SJCRH30 (cell line): ENCODE measurements around the gene ELMO1. TPM values are rescaled to one million over a fixed set of nuclear protein-coding genes. Genes with fewer than 3 reads are reported as not detected.

ENCODE experiments used
- DNase-seq, 2 experiments: peaks; one replicate each; pipeline ENCODE4 v3.0.0-alpha.2; 2015 to 2020
- H3K27ac ChIP-seq: fragments of 250-450 bp; sonication (Bioruptor Pico); 2 replicates; pipeline ENCODE4 v1.5.1; 2020; ENCODE audit warnings: mild to moderate bottlenecking, moderate library complexity
- H3K27me3 ChIP-seq: fragments of 250-450 bp; sonication (Bioruptor Pico); 2 replicates; pipeline ENCODE4 v1.5.1; 2020; ENCODE audit warnings: mild to moderate bottlenecking, moderate library complexity
- H3K36me3 ChIP-seq: fragments of 250-450 bp; sonication (Bioruptor Pico); 2 replicates; pipeline ENCODE4 v1.5.1; 2020; ENCODE audit warnings: mild to moderate bottlenecking, moderate library complexity
- H3K4me1 ChIP-seq: fragments of 250-450 bp; sonication (Bioruptor Pico); 2 replicates; pipeline ENCODE4 v1.5.1; 2020; ENCODE audit warnings: mild to moderate bottlenecking, moderate library complexity
- H3K4me3 ChIP-seq: fragments of 250-450 bp; sonication (Bioruptor Pico); 2 replicates; pipeline ENCODE4 v1.5.1; 2020; ENCODE audit warnings: mild to moderate bottlenecking, moderate library complexity
- H3K9me3 ChIP-seq: fragments of 250-450 bp; sonication (Bioruptor Pico); replicated peaks from 2 replicates; pipeline ENCODE4 v1.5.1; 2020; ENCODE audit warnings: mild to moderate bottlenecking, moderate library complexity
- total RNA-seq: library from RNA; depleted of rRNA; stranded (reverse); fragments of >200 nt; shearing (Covaris generic); gene quantifications from 2 replicates; pipeline ENCODE4 v1.2.3, GENCODE V29; 2014

The ELMO1 gene
- total RNA-seq, 1 experiment from 2014 or later = 67.2 TPM

DNA sequence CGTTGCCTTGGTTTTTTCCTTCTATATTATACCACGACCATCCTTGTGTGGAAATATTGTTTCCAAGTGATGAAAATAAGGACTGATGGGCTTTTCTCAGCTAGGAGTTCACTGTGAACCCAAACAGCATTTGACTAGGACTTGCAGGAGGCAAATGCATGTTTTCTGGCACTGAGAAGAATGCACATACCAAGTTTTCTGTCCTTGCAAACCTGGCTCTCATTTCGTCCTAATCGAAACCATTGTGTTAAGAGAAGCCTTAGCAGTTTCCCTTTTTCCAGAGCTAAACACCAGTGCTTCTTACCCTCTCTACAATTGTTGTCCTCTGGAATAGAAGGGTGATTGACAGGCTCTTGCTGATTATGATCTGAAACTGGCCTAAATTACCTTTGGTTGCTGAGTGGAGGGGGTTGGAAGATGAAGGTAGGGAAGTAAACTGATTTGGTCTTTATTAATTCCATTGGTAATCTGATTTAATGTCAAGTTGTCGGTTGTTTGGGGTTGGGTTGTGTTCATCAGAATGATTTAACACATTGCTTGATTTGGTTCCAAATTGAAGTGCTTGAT is 33.1 kb upstream of the ELMO1 start:
- Histone ChIP-seq H3K4me1 (no peaks in the 10 kb centered on the region), H3K27me3 (0 out of 2 replicates have a peak, but pooled peaks cover 2% of the 10 kb centered on the region), H3K9me3 (no peaks in the 10 kb centered on the region), H3K36me3 (no peaks in the 10 kb centered on the region), H3K4me3 (no peak overlapping the region), H3K27ac (no peak overlapping the region)
- no peak for DNase-seq

- Histone ChIP-seq H3K36me3 (no peaks in the 10 kb centered on the region), H3K9me3 (no peaks in the 10 kb centered on the region), H3K4me3 (no peak overlapping the region), H3K27me3 (0 out of 2 replicates have a peak, but pooled peaks cover 2% of the 10 kb centered on the region), H3K4me1 (no peaks in the 10 kb centered on the region), H3K27ac (no peak overlapping the region)
- no peak for DNase-seq
Observed at GRCh38 chr7:37481154-37481553, 32.5 kb upstream of the ELMO1 start.

GRCh38 chr7:37480041-37481031 is 31.7 kb upstream of the ELMO1 start:
- no peak overlapping the region for H3K27ac ChIP-seq
- no peaks in the 10 kb centered on the region for H3K9me3 ChIP-seq
- no peaks in the 10 kb centered on the region for H3K4me1 ChIP-seq
- H3K36me3 ChIP-seq = no peaks in the 10 kb centered on the region
- H3K27me3 ChIP-seq = 0 out of 2 replicates have a peak, but pooled peaks cover 2% of the 10 kb centered on the region
- no peak overlapping the region for H3K4me3 ChIP-seq
- DNase-seq = no peak

DNA sequence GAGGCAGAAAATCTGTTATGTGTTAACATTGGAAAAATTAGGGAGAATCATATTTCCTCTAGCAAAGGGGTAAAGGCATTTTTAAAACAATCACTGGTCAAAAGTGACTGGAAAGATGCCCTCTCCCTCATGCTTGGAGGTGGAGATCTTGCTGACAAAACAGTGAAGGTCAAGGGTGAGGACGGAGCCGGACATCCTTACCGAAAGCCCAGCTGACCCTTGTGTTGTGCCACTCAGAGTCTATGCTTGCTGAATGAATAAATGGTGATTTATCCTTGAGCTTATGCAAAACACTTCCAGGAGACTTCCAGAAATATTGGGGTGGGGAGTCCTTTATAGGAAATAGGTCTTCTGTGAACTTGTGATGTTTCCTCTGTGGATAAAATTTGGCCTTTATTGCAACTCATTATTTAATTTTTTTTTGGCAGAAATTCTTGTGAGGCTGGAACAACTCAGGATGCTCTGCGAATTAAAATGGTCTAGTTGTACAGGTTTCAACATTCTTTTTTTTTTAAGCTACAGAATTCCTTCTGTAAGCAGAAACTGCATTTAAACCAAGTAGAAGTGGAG is 28.3 kb upstream of the ELMO1 start:
- no peaks in the 10 kb centered on the region for H3K36me3 ChIP-seq
- 0 out of 2 replicates have a peak, but pooled peaks cover 6% of the 10 kb centered on the region for H3K27me3 ChIP-seq
- no peak overlapping the region for H3K27ac ChIP-seq
- DNase-seq = no peak
- H3K4me3 ChIP-seq = no peak overlapping the region
- no peaks in the 10 kb centered on the region for H3K9me3 ChIP-seq
- no peaks in the 10 kb centered on the region for H3K4me1 ChIP-seq

DNA sequence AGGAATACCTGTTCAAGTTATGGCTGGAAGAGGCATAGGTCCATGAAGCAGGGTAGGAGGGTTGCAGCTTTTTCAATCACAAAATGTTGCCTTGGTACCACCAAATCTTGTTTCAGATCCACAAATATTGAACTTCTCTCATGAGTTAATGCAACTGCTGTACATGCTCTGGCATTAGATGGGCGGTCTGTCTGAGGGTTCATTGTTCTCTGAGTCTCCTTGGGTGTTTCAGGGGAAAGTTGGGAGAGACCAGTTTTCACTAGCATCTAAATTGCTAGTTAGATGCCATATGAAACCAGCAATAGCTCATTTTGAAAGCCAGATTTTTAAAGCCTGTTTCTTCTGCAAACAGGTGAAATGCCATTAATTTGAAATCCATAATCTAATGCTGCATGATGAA is 27.8 kb upstream of the ELMO1 start:
- H3K4me1 ChIP-seq = no peaks in the 10 kb centered on the region
- no peaks in the 10 kb centered on the region for H3K9me3 ChIP-seq
- H3K27ac ChIP-seq = no peak overlapping the region
- H3K4me3 ChIP-seq = no peak overlapping the region
- H3K27me3 ChIP-seq = 0 out of 2 replicates have a peak, but pooled peaks cover 6% of the 10 kb centered on the region
- no peak for DNase-seq
- H3K36me3 ChIP-seq = no peaks in the 10 kb centered on the region

GRCh38 chr7:37475646-37476045 is 27.0 kb upstream of the ELMO1 start:
- 0 out of 2 replicates have a peak, but pooled peaks cover 6% of the 10 kb centered on the region for H3K27me3 ChIP-seq
- no peaks in the 10 kb centered on the region for H3K9me3 ChIP-seq
- no peaks in the 10 kb centered on the region for H3K4me1 ChIP-seq
- H3K36me3 ChIP-seq = no peaks in the 10 kb centered on the region
- no peak overlapping the region for H3K4me3 ChIP-seq
- no peak overlapping the region for H3K27ac ChIP-seq
- no peak for DNase-seq

DNA sequence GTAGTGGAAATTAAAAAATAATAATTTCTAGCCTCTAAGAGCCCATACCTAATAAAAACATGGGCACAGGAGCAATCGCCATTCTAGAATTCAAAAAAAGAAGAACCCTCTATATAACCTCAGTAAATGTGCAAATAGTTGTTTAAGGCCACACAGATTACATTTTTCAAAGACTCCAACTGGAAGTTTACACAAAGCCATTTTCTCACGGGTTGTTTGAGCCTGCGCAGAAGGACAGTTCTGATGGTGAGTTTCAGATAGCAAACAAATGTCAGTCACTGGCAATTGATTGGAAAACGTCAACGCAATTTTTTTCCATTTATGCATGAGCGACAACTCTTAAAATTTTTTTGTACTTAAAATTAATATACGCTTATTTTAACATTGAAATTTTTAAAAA is 23.0 kb upstream of the ELMO1 start:
- no peaks in the 10 kb centered on the region for H3K36me3 ChIP-seq
- H3K4me1 ChIP-seq = no peaks in the 10 kb centered on the region

GRCh38 chr7:37467002-37467401 is 18.3 kb upstream of the ELMO1 start:
- peaks cover 2% of the 10 kb centered on the region; the same call in 1 of the 2 replicates for H3K4me1 ChIP-seq
- DNase-seq = no peak
- no peaks in the 10 kb centered on the region for H3K27me3 ChIP-seq
- H3K4me3 ChIP-seq = no peak overlapping the region
- H3K9me3 ChIP-seq = no peaks in the 10 kb centered on the region
- H3K36me3 ChIP-seq = no peaks in the 10 kb centered on the region
- H3K27ac ChIP-seq = no peak overlapping the region

More for the DNA sequence above, 23.0 kb upstream of the ELMO1 start:
- no peak for DNase-seq
- H3K27me3 ChIP-seq = 0 out of 2 replicates have a peak, but pooled peaks cover 6% of the 10 kb centered on the region
- H3K4me3 ChIP-seq = no peak overlapping the region
- no peaks in the 10 kb centered on the region for H3K9me3 ChIP-seq
- no peak overlapping the region for H3K27ac ChIP-seq

DNA sequence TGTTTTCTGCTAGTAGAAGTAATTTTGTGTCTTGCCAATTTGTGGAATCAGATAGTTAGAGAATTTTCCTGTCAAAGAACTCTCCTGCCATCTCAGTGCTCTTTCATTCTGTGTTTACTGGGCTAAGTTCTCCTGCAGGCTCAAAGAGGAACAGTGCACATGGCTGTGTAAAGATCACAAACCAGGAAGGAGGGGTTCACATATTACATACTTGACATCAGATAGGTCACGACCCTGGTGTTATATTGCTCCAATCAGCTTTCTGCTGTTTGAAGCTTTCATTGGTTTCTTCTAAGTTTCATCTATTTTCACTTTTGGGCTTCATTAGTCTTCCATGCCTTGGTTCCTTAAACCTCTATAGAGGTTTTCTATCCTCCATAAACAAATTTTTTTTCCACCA is 13.5 kb upstream of the ELMO1 start:
- H3K9me3 ChIP-seq = no peaks in the 10 kb centered on the region
- DNase-seq = no peak
- H3K4me3 ChIP-seq = no peak overlapping the region
- no peaks in the 10 kb centered on the region for H3K27me3 ChIP-seq
- H3K27ac ChIP-seq = no peak overlapping the region
- H3K36me3 ChIP-seq = no peaks in the 10 kb centered on the region
- peaks cover 2% of the 10 kb centered on the region; the same call in 1 of the 2 replicates for H3K4me1 ChIP-seq

GRCh38 chr7:37455081-37455480 is 6.4 kb upstream of the ELMO1 start:
- Histone ChIP-seq H3K9me3 (peaks cover 2% of the 10 kb centered on the region; the same call in 1 of the 2 replicates), H3K4me3 (no peak overlapping the region), H3K36me3 (no peaks in the 10 kb centered on the region), H3K27me3 (no peaks in the 10 kb centered on the region), H3K4me1 (no peaks in the 10 kb centered on the region; the same call in 1 of the 2 replicates), H3K27ac (no peak overlapping the region)
- no peak for DNase-seq

DNA sequence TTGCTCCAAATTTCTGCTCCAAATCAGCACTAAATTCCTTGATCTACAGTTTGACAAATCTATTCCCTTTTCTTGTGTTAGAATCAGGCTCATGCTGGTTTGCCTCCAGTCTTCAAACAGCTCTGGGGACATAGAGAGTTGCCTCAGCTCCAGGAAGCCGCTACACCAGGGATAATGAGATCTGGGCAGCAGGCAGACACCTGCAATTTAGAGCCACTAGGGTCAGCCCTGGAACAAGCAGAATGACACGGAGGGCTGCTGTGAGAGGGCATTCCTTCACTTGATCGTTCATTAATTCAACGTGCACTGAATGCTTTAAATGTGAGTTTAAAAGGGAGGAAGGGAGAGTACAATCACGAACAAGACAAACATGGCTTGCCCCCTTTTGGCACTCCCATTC is 3.7 kb upstream of the ELMO1 start:
- H3K4me3 ChIP-seq = no peak overlapping the region
- H3K27me3 ChIP-seq = no peaks in the 10 kb centered on the region
- H3K9me3 ChIP-seq = peaks cover 2% of the 10 kb centered on the region; the same call in 1 of the 2 replicates
- H3K27ac ChIP-seq = no peak overlapping the region
- DNase-seq = no peak
- no peaks in the 10 kb centered on the region for H3K36me3 ChIP-seq
- peaks cover 5% of the 10 kb centered on the region; the same call in 1 of the 2 replicates for H3K4me1 ChIP-seq

DNA sequence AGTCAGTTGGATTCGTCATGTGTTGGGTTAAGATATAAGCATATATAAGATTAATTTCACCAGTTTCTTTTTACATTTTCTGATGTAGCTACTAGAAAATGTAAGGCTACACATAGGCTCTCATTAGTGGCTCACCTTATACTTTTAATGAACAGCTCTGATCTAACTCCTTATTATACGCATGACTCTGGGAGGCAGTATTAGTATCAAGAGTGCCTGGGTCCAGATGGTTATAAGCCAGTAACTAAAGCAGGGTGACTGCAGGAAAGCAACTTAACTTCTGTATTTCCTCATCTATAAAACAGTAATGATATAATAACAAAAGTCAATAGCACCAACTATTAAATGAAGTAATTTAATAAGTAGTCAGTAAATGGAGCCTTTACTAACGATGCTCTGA is 1.4 kb upstream of the ELMO1 start:
- no peak for DNase-seq
- Histone ChIP-seq H3K4me3 (no peak overlapping the region; the same call in 1 of the 2 replicates), H3K36me3 (no peaks in the 10 kb centered on the region), H3K27ac (no peak overlapping the region), H3K4me1 (peaks cover 18% of the 10 kb centered on the region), H3K9me3 (no peaks in the 10 kb centered on the region; the same call in 1 of the 2 replicates), H3K27me3 (no peaks in the 10 kb centered on the region)

DNA sequence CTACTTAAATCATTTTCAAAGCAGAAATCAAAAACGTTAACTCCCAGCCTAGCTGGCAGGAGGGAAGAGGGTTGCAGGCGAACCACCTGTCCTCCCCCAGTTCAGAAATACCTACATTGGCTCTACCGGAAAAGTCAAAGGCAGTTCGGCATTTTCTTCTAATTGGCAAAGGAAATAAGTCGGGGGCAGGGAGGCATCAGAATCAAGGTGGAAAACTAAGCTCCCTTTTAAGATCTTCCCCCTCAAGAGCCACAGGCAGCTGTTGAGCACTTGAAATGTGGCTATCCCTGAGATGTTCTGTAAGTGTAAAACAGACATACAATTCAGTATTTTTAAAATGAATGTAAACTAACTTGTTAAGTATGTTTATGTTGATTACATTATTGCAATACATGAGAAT is 957 bp upstream of the ELMO1 start:
- peak overlapping the region; percentile 85 for H3K4me3 ChIP-seq
- H3K4me1 ChIP-seq = peaks cover 18% of the 10 kb centered on the region
- no peaks in the 10 kb centered on the region for H3K27me3 ChIP-seq
- DNase-seq = peak in 1 of 2 experiments; percentile 32
- H3K9me3 ChIP-seq = no peaks in the 10 kb centered on the region; the same call in 1 of the 2 replicates
- peak overlapping the region; percentile 98; the same call in 1 of the 2 replicates for H3K27ac ChIP-seq
- no peaks in the 10 kb centered on the region for H3K36me3 ChIP-seq

- no peaks in the 10 kb centered on the region for H3K27me3 ChIP-seq
- H3K36me3 ChIP-seq = no peaks in the 10 kb centered on the region
- peak overlapping the region; percentile 98 for H3K27ac ChIP-seq
- H3K9me3 ChIP-seq = no peaks in the 10 kb centered on the region
- H3K4me3 ChIP-seq = peak overlapping the region; percentile 85
- H3K4me1 ChIP-seq = peaks cover 18% of the 10 kb centered on the region
- DNase-seq = peak; percentile 49 to 51
Observed at GRCh38 chr7:37448011-37448635, 541 bp downstream of the ELMO1 start.
